HL-60 (cell line): ENCODE results near the gene CACNA2D1.

ENCODE experiments used
- DNase-seq, 2 experiments: peaks; one replicate each; pipeline ENCODE4 v3.0.0-alpha.2; 2010 to 2020; ENCODE audit warnings: low read depth in 1 of 2, low spot score in 1 of 2
- H3K27ac ChIP-seq: fragments of 250-450 bp; sonication (Bioruptor Pico); replicated peaks from 2 replicates; pipeline ENCODE4 v1.5.1; 2020; ENCODE audit warnings: mild to moderate bottlenecking, moderate library complexity
- H3K27me3 ChIP-seq: fragments of 250-450 bp; sonication (Bioruptor Pico); 2 replicates; pipeline ENCODE4 v1.5.1; 2021; ENCODE audit warnings: mild to moderate bottlenecking, moderate library complexity; ENCODE audit not compliant: insufficient read depth, poor library complexity, severe bottlenecking
- H3K4me3 ChIP-seq: replicated peaks from 2 replicates; pipeline ENCODE4 v1.5.1; 2011; ENCODE audit warnings: mild to moderate bottlenecking, control low read depth, low read length; ENCODE audit not compliant: insufficient read depth
- CTCF ChIP-seq: IDR thresholded peaks from one replicate; pipeline ENCODE4 v1.5.1; 2011; ENCODE audit warnings: low read length, control low read depth, inconsistent platforms; ENCODE audit not compliant: insufficient read depth
- GABPA ChIP-seq: IDR thresholded peaks from 2 replicates; pipeline ENCODE4 v1.6.1; 2012; ENCODE audit warnings: low read depth
- POLR2AphosphoS5 ChIP-seq: IDR thresholded peaks from 2 replicates; pipeline ENCODE4 v1.6.1; 2012; ENCODE audit warnings: low read depth
- REST ChIP-seq: IDR thresholded peaks from 2 replicates; pipeline ENCODE4 v1.6.1; 2012; ENCODE audit warnings: low read depth; ENCODE audit not compliant: insufficient replicate concordance
- SPI1 ChIP-seq: IDR thresholded peaks from 2 replicates; pipeline ENCODE4 v1.6.1; 2012; ENCODE audit warnings: low read depth, mild to moderate bottlenecking, borderline replicate concordance

CACNA2D1 gene

GRCh38 chr7:82110146-82110840 is 333.3 kb downstream of the CACNA2D1 start:
- no peak for DNase-seq
- Histone ChIP-seq H3K27ac (no peak overlapping the region), H3K27me3 (no peaks in the 10 kb centered on the region), H3K4me3 (no peak overlapping the region)
- TF ChIP-seq GABPA (no peak), SPI1 (no peak), POLR2AphosphoS5 (no peak), REST (no peak), CTCF (no peak)

- H3K27ac ChIP-seq = no peak overlapping the region
- TF ChIP-seq CTCF (no peak), POLR2AphosphoS5 (no peak), SPI1 (no peak), GABPA (no peak), REST (no peak)
- H3K27me3 ChIP-seq = no peaks in the 10 kb centered on the region
- H3K4me3 ChIP-seq = no peak overlapping the region
- DNase-seq = no peak
Measured at GRCh38 chr7:82109288-82109687, 334.3 kb downstream of the CACNA2D1 start.

- H3K4me3 ChIP-seq = no peak overlapping the region
- TF ChIP-seq REST = no peak
- H3K27ac ChIP-seq = no peak overlapping the region
- H3K27me3 ChIP-seq = no peaks in the 10 kb centered on the region
- DNase-seq = no peak
Measured at GRCh38 chr7:82106201-82106600, 337.4 kb downstream of the CACNA2D1 start.
